Measurements from ENCODE around the gene DENND2A.

DNA sequence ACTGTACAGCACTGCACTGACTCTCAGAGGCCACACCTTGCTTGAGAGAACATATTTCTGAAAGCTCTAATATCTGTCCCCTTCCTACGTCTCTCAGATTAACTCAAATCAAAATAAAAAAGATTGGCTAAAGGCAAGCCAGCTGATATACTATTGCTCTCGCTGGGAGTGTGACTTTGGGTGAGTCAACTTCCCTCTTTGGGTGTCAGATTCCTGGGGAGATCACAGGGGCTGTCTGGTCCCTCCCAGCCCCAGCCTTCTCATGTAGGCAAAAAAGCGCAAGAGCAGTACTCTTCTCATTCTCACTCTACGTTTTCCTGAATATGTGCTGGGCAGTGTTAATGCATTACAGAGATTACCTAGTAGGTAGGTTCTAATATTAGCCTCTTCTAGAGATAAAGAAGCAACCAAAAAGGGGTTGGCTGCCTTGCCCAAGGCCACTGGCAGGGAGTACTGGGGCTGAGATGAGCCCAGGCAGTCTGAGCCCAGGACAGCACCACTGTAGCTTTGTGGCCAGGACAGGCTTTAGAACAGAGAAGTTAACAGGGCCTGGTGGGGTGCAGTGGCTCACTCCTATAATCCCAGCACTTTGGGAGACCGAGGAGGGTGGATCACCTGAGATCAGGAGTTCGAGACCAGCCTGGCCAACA lies 9.1 kb upstream of the DENND2A start:
- TF ChIP-seq CTCF (conservative IDR thresholded peaks at IDR 0.05 in 1 of 2, IDR thresholded peaks at IDR 0.05 in 1 of 2; ENCODE audit: low read depth in 1 of 2, low read length in 2 of 2): no peak
- TF ChIP-seq EZH2 (IDR thresholded peaks at IDR 0.05; ENCODE audit: low read length, missing control alignments): no peak

All from fibroblast of lung (primary cell).